Fibroblast of lung (primary cell): ENCODE data around the gene NDUFV1.

Source experiments
- CTCF ChIP-seq, 2 donors: IDR thresholded peaks in 1 of 2; conservative IDR thresholded peaks in 1 of 2; 1 replicate in 1 of 2; 2 replicates in 1 of 2; pipeline ENCODE4 v1.5.1; 2011 to 2012; ENCODE audit warnings: low read length in 2 of 2, control low read depth in 1 of 2, inconsistent platforms in 1 of 2, low read depth in 1 of 2, mild to moderate bottlenecking in 1 of 2
- EZH2 ChIP-seq: IDR thresholded peaks from 2 replicates; pipeline ENCODE4 v1.5.1; 2012; ENCODE audit warnings: low read length, control low read depth, mild to moderate bottlenecking; ENCODE audit errors: missing control alignments

DNA sequence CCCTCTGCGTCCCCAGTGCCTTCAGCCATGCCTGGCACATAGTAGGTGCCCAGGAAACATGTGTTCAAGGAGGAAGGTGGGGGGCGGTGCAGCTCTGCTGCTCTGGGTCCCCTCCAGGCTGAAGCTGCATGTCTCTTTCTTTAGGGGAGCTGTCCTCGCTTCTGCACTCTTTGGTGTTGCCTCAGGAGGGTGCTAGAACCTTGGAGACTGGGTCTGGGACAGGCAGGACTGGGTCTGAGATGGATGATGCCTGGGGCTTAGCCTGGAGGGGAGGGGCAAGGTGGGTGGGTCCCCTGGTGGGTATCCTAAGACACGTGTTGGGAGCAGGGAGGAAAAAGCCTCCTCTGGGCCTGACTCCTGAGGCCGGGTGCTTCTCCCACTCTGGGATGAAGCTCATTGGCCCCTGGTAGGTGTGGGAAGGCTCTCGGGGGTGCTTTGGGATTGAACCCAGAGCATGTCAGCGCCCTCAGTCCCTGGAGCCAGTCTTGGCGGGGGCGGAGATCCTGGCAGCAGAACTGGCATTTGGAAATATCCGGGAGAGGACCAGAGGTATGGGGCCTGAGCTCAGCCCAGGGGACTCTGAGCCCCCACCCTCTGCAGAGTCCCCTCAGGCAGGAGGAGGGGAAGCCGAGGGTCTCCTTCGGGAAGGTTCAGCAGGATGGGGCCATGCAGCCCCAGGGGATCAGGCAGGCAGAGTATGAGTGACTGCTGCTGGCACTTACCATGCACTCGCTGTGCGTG lies 29.8 kb upstream of the NDUFV1 start:
- TF ChIP-seq CTCF (conservative IDR thresholded peaks at IDR 0.05 in 1 of 2, IDR thresholded peaks at IDR 0.05 in 1 of 2; ENCODE audit: low read depth in 1 of 2, low read length in 2 of 2) (no peak), EZH2 (no peak)
